ENCODE measurements around the gene SHANK2.

SHANK2 gene

DNA sequence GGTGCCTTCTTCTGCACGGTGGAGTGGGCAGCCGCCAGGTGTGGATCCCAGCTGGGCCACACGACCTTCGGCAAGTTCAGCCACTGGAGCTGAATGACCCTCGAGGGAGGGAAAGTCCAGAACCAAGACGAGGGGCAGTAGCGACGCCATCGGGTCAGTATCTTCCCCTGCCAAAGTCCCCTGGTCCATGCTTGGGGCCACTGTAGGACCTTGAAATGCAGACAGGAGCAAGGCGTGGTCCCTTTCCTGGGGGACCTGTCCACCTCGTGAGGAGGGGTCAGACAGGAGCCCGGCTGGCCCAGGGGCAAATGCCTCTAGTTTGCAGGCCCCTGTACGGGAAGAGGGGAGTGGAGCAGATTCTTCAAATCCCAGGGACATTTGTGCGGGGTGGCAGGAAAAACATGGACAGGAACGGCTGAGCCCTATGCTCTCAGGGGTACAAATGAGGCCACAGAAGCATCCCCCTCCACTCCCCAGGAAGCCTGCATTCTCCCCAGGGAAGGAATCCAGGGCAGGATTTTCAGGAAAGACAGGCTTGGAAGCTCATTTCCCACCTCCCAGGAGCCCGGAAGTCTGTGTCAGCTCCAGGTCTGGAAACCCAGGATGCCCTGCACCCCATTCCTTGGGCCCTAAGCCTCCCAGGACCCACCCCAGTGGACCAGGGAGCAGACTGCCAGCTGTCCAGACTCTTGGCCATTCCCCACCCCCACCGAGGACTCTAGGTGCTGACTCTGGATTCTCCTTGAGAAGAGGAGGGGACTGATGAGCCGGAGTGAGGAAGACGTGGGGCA, 6.6 kb downstream of the SHANK2 start:
- no peak overlapping the region for H3K4me3 Mint-ChIP-seq
- TF ChIP-seq CTCF (IDR thresholded peaks at IDR 0.05; ENCODE audit: unreplicated experiment in 3 of 3) = no peak
- H3K4me1 Mint-ChIP-seq = peaks cover 36% of the 10 kb centered on the region
- H3K27me3 Mint-ChIP-seq (ENCODE audit: low read depth) = peaks cover 68% of the 10 kb centered on the region
- no peak overlapping the region for H3K27ac Mint-ChIP-seq
- peaks cover 3% of the 10 kb centered on the region for H3K36me3 Mint-ChIP-seq (ENCODE audit: low read depth)
- no peaks in the 10 kb centered on the region for H3K9me3 Mint-ChIP-seq

DNA sequence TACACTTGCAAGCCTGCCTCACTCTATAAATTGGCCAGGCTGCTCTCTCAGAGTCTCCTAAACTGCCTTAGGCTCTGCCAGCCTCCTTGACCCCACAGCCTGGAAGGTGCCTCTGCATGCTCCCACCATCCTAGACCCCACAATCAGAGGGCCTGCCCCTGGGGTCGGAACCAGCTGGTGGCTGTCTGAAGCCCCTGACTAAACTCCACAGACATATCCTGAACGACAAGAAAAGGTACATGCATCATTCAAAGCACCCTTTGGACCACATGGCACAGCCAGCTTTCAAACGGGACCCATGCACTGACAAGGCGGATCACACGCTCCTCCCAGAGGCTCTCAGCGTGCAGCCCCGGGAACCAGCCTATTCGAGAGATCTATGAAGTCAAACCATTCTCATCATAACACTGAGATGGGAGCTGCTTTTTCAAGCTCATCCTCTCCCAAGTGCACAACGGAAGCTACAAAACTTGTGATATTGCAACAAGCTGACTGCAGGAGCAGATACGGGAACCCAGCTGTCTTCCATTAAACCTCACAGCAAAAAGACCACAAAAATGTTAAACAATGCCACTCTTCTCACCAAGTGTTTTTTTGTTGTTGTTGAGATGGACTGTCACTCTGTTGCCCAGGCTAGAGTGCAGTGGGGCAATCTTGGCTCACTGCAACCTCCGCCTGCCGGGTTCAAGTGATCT, 8.1 kb downstream of the SHANK2 start:
- H3K4me1 Mint-ChIP-seq = peaks cover 26% of the 10 kb centered on the region
- H3K27me3 Mint-ChIP-seq (ENCODE audit: low read depth) = peaks cover 59% of the 10 kb centered on the region
- peak overlapping the region in 1 of 3 experiments; percentile 37 for H3K27ac Mint-ChIP-seq
- no peaks in the 10 kb centered on the region for H3K9me3 Mint-ChIP-seq
- no peak overlapping the region for H3K4me3 Mint-ChIP-seq
- H3K36me3 Mint-ChIP-seq (ENCODE audit: low read depth) = peaks cover 3% of the 10 kb centered on the region
- no peak for TF ChIP-seq CTCF (IDR thresholded peaks at IDR 0.05; ENCODE audit: unreplicated experiment in 3 of 3)

DNA sequence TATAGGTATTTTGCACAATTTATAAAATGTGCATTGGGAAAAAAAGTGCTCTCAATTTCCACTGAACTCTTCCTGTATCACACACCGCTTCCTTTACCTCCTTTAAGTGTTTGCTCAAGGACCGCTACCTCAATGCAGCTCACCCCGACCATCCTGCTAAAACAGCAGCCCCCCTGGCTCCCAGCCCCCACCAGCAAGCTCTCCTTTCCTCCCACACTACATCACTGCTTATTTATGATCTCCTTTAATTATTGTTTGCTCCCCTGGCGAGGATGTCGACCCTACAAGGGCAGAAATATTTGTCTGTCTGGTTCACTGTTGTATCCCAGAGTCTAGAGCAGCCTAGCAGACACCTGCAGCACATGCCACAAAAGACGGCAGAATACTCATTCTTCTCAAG, 10.0 kb downstream of the SHANK2 start:
- Mint-ChIP-seq H3K27ac (peak overlapping the region; percentile 4 to 56 (median 18)), H3K27me3 (ENCODE audit: low read depth) (peaks cover 48% of the 10 kb centered on the region), H3K9me3 (no peaks in the 10 kb centered on the region), H3K4me3 (no peak overlapping the region), H3K4me1 (peaks cover 22% of the 10 kb centered on the region), H3K36me3 (ENCODE audit: low read depth) (no peaks in the 10 kb centered on the region)
- TF ChIP-seq CTCF (IDR thresholded peaks at IDR 0.05; ENCODE audit: unreplicated experiment in 3 of 3) = no peak

DNA sequence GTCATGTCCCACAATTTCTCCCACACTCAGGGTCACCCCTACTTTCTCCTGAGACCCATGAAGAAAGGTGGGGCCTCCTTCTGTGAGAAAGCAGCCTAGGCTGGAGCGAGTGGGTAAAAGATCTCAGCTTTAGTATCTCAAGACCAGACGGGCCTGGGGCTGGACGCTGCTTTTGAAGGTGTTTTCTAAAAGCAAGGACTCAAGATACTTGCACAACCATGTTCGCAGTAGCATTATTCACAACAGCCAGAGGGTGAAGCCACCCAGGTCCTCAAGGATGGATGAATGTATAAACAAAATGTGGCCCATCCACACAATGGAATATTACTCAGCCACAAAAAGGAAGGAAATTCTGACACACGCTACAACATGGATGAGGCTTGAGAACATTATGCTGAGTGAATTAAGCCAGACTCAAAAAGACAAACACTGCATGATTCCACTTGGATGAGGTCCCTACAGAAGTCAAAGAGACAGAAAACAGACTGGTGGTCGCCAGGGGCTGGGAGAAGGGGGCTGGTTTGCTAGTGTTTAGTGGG, 10.6 kb downstream of the SHANK2 start:
- H3K27me3 Mint-ChIP-seq (ENCODE audit: low read depth) = peaks cover 48% of the 10 kb centered on the region
- no peaks in the 10 kb centered on the region for H3K36me3 Mint-ChIP-seq (ENCODE audit: low read depth)

DNA sequence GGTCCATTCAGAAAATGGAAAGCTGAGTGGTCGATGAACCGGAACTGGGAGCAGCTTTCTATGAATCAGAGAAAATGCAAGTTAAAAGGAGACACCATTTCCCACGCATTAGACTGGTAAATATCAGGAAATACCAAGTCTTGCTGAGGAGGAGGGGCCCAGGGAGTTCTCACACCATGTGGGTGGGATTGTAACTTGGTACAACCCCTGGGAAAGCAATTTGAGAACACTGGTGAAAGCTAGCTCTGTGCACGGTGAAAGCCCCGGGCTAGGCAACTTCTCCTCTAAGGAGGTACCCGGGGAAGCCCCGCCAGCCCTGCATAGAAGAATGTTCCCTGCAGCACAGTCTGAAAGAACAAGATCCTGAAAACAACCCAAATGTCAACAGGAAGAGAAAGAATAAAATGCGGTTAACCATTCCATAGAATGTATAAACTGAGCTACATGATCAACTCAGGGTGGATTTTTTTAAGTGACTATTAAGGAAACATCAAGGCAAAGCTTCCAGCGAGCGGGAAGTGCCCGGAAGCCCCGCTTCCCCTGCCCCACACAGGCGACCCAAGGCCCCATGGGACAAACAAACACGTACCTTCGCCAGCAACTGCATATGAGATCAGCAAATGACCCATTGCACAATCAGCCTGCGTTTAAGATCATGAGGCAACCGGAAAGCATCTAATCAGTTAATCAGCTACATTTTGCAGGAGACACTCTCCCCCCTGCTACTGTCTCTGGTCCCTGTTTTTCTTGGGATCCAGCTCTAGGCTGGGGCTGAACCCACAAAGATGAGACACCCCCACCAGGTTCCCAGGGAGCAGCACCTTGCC, 11.3 kb downstream of the SHANK2 start:
- Mint-ChIP-seq H3K9me3 (no peaks in the 10 kb centered on the region), H3K27me3 (ENCODE audit: low read depth) (peaks cover 48% of the 10 kb centered on the region), H3K4me1 (peaks cover 17% of the 10 kb centered on the region), H3K27ac (peak overlapping the region; percentile 16 to 85 (median 26)), H3K4me3 (peak overlapping the region; percentile 1 to 8 (median 3)), H3K36me3 (ENCODE audit: low read depth) (no peaks in the 10 kb centered on the region)
- TF ChIP-seq CTCF (IDR thresholded peaks at IDR 0.05; ENCODE audit: unreplicated experiment in 3 of 3) = no peak

More for the DNA sequence above, 10.6 kb downstream of the SHANK2 start:
- Mint-ChIP-seq H3K4me1 (peaks cover 17% of the 10 kb centered on the region), H3K9me3 (no peaks in the 10 kb centered on the region), H3K4me3 (no peak overlapping the region), H3K27ac (no peak overlapping the region)
- TF ChIP-seq CTCF (IDR thresholded peaks at IDR 0.05; ENCODE audit: unreplicated experiment in 3 of 3) = no peak

Measured in nephron (organoid).